ENCODE measurements around the gene OR4F3. TPM values are rescaled to one million over a fixed set of nuclear protein-coding genes. Genes with fewer than 3 reads are reported as not detected.
"Not testable (repeated sequence)": the region's sequence is repeated elsewhere in the genome, so short reads cannot be mapped to it uniquely, and the experiment has no call there.

Gene OR4F3
- total RNA-seq (2014; rRNA removed; shearing (Covaris generic)), result 0.31 TPM in 1 of 2 replicates, not detected in the other

GRCh38 chr5:181366968-181367367 is at the start of gene OR4F3:
TSS of gene OR4F3 (plus strand) at chr5:181367268.
- in situ Hi-C loops (cut with HindIII; ENCODE audit: low sequenced_read_pairs); DNase-seq (ENCODE audit: low spot score): not testable (repeated sequence)

Other genes starting within 250 kb of the OR4F3 start
- gene OR2V1, start 236.1 kb upstream of the OR4F3 start, total RNA-seq (2014; rRNA removed; shearing (Covaris generic)), result not detected in 2 replicates
- gene OR2V2, start 219.7 kb upstream of the OR4F3 start, total RNA-seq (2014; rRNA removed; shearing (Covaris generic)), result not detected in 2 replicates
- 3.9 and 5.1 TPM in 2 replicates for gene TRIM7, start 162.1 kb upstream of the OR4F3 start, total RNA-seq (2014; rRNA removed; shearing (Covaris generic))
- 23.0 and 27.3 TPM in 2 replicates for gene TRIM41, start 144.0 kb upstream of the OR4F3 start, total RNA-seq (2014; rRNA removed; shearing (Covaris generic))
- 4,601 and 5,352 TPM in 2 replicates for gene RACK1, start 123.4 kb upstream of the OR4F3 start, total RNA-seq (2014; rRNA removed; shearing (Covaris generic))
- gene TRIM52, start 106.1 kb upstream of the OR4F3 start, total RNA-seq (2014; rRNA removed; shearing (Covaris generic)), result 2.5 and 3.6 TPM in 2 replicates

Data from G401 (cell line).